ENCODE measurements around the gene DAPK3. TPM values are rescaled to one million over a fixed set of nuclear protein-coding genes. Genes with fewer than 3 reads are reported as not detected.
A peak's percentile ranks its signal among the peaks of the same experiment; 100 is the strongest.

The DAPK3 gene
- 100 to 1,000 TPM; 192 to 257 (median 235) TPM for total RNA-seq

- Histone ChIP-seq H3K27me3 (no peaks in the 10 kb centered on the region), H3K4me3 (peak within 1 kb of the TSS; percentile 80 to 100), H3K27ac (peak within 1 kb of the TSS; percentile 98 to 100 (median 98)), H3K36me3 (peaks cover 0 to 41% of the 10 kb centered on the region in 2 donors), H3K4me1 (peaks cover 0 to 52% (median 31%) of the 10 kb centered on the region in 3 donors), H3K9me3 (no peaks in the 10 kb centered on the region)
- WGBS, 2 donors (ENCODE audit: low coverage in 1 of 2), result 0 to 1% methylated on average over 7 to 15 of the region's 73 CpGs
- no peak for TF ChIP-seq EP300 (IDR thresholded peaks at IDR 0.05)
- TF ChIP-seq POLR2A (IDR thresholded peaks at IDR 0.05), result peak; percentile 98
- TF ChIP-seq CTCF (IDR thresholded peaks at IDR 0.05), result peak in 2 of 4 experiments; percentile 44 to 46
- TF ChIP-seq POLR2AphosphoS5 (IDR thresholded peaks at IDR 0.05), result peak; percentile 84
- ATAC-seq, result peak; percentile 90
These were observed at the start of gene DAPK3 for GRCh38 chr19:3970808-3971598. TSS of gene DAPK3 (minus strand) at chr19:3971099. CDS start at chr19:3969735, 1,364 bp downstream.

- Histone ChIP-seq H3K4me1 (peaks cover 0 to 75% (median 22%) of the 10 kb centered on the region in 3 donors), H3K4me3 (no peak overlapping the region), H3K36me3 (peaks cover 0 to 30% of the 10 kb centered on the region in 2 donors), H3K27ac (peak overlapping the region in 2 of 4 donors; percentile 78 to 83), H3K9me3 (no peaks in the 10 kb centered on the region), H3K27me3 (no peaks in the 10 kb centered on the region)
- ATAC-seq, result no peak
- WGBS, 2 donors (ENCODE audit: low coverage in 1 of 2), result no CpG with 5 or more reads among the region's 17 CpGs
- TF ChIP-seq POLR2AphosphoS5 (IDR thresholded peaks at IDR 0.05) (peak; percentile 20), POLR2A (IDR thresholded peaks at IDR 0.05) (no peak)
These were observed 48.7 kb upstream of the DAPK3 start for GRCh38 chr19:4019578-4019977.

GRCh38 chr19:4018775-4019504 is 48.0 kb upstream of the DAPK3 start:
- no peak for ATAC-seq
- Histone ChIP-seq H3K36me3 (peaks cover 0 to 30% of the 10 kb centered on the region in 2 donors), H3K4me1 (peaks cover 0 to 77% (median 23%) of the 10 kb centered on the region in 3 donors), H3K4me3 (no peak overlapping the region), H3K27me3 (no peaks in the 10 kb centered on the region), H3K9me3 (no peaks in the 10 kb centered on the region), H3K27ac (peak overlapping the region in 3 of 4 donors; percentile 17 to 83 (median 78))
- WGBS, 2 donors (ENCODE audit: low coverage in 1 of 2), result 86 to 91% methylated on average over 9 to 12 of the region's 19 CpGs
- TF ChIP-seq EP300 (IDR thresholded peaks at IDR 0.05), result no peak
- no peak for TF ChIP-seq CTCF (IDR thresholded peaks at IDR 0.05)
- no peak for TF ChIP-seq POLR2AphosphoS5 (IDR thresholded peaks at IDR 0.05)
- TF ChIP-seq POLR2A (IDR thresholded peaks at IDR 0.05), result no peak

GRCh38 chr19:4018140-4018613 is 47.3 kb upstream of the DAPK3 start:
- ATAC-seq, result no peak
- peaks cover 0 to 77% (median 23%) of the 10 kb centered on the region in 3 donors for H3K4me1 ChIP-seq
- WGBS, 2 donors (ENCODE audit: low coverage in 1 of 2), result 97% methylated on average over 6 of the region's 22 CpGs; no CpG with 5 or more reads in 1 of the 2 donors
- H3K9me3 ChIP-seq, result no peaks in the 10 kb centered on the region
- H3K36me3 ChIP-seq, result peaks cover 0 to 30% of the 10 kb centered on the region in 2 donors
- peak overlapping the region in 3 of 4 donors; percentile 24 to 83 (median 78) for H3K27ac ChIP-seq
- H3K27me3 ChIP-seq, result no peaks in the 10 kb centered on the region
- TF ChIP-seq EP300 (IDR thresholded peaks at IDR 0.05) (no peak), POLR2A (IDR thresholded peaks at IDR 0.05) (no peak), POLR2AphosphoS5 (IDR thresholded peaks at IDR 0.05) (no peak), CTCF (IDR thresholded peaks at IDR 0.05) (no peak)
- H3K4me3 ChIP-seq, result no peak overlapping the region

Measured in gastroesophageal sphincter (tissue), 4 donors.